AG04450 (cell line): ENCODE measurements around the gene PRSS57. TPM values are rescaled to one million over a fixed set of nuclear protein-coding genes. Genes with fewer than 3 reads are reported as not detected.
"Not testable (repeated sequence)": the region's sequence is repeated elsewhere in the genome, so short reads cannot be mapped to it uniquely, and the experiment has no call there.

ENCODE experiments used
- CTCF ChIA-PET: fragments of 300-600, 350-600 bp; formaldehyde crosslinking; extraction: SDS; loops from one replicate; lab custom pipeline; 2022; ENCODE audit warnings: antibody characterized with exemption, inconsistent platforms; lab: Charles Lee
- POLR2A ChIA-PET: fragments of 350-600 bp; formaldehyde crosslinking; extraction: SDS; loops from one replicate; lab custom pipeline; 2021; ENCODE audit warnings: antibody characterized with exemption, inconsistent platforms; lab: Yijun Ruan, JAX
- DNase-seq: peaks from one replicate; pipeline ENCODE4 v3.0.0-alpha.2; 2011; ENCODE audit warnings: low read depth, low spot score
- H3K27ac ChIP-seq: one replicate; pipeline ENCODE4 v1.5.1; 2012; ENCODE audit warnings: low read depth, low read length, control low read depth
- H3K27me3 ChIP-seq: one replicate; pipeline ENCODE4 v1.6.0; 2012; ENCODE audit warnings: low read length; ENCODE audit not compliant: control insufficient read depth, insufficient read depth
- H3K4me3 ChIP-seq: 2 replicates; pipeline ENCODE4 v1.5.1; 2011; ENCODE audit warnings: mild to moderate bottlenecking, low read depth, low read length, control low read depth
- H3K9me3 ChIP-seq: 2 replicates; pipeline ENCODE4 v1.5.1; 2012; ENCODE audit warnings: low read length; ENCODE audit not compliant: control insufficient read depth, insufficient read depth
- CTCF ChIP-seq: IDR thresholded peaks from 2 replicates; pipeline ENCODE4 v1.5.1; 2011; ENCODE audit warnings: low read depth, low read length, control low read depth, inconsistent platforms
- polyA plus RNA-seq: library from polyadenylated mRNA; depleted of rRNA; stranded (reverse); fragments of >200 nt; gene quantifications from 2 replicates; pipeline ENCODE4 v1.2.3, GENCODE V29; 2011

Gene PRSS57
- polyA plus RNA-seq, 1 experiment, result not detected

- H3K27me3 ChIP-seq, result peaks cover 6% of the 10 kb centered on the region
- no peak overlapping the region for H3K27ac ChIP-seq
- peaks cover 15% of the 10 kb centered on the region for H3K9me3 ChIP-seq
- no peak for DNase-seq
- ChIA-PET CTCF (interaction anchor here (0.6 kb wide), 1 partner anchor 24 kb away, joined by 4 read pairs; no protein-coding TSS in a partner anchor), POLR2A (no interaction called here)
- TF ChIP-seq CTCF, result no peak
- H3K4me3 ChIP-seq, result no peak overlapping the region
Observed at GRCh38 chr19:703329-703650, 8.0 kb upstream of the PRSS57 start.

GRCh38 chr19:702847-703246, 7.6 kb upstream of the PRSS57 start:
- CTCF ChIA-PET, H3K27ac ChIP-seq, DNase-seq, H3K4me3 ChIP-seq, H3K27me3 ChIP-seq, POLR2A ChIA-PET: not testable (repeated sequence)
- peaks cover 10% of the 10 kb centered on the region for H3K9me3 ChIP-seq

GRCh38 chr19:699885-700284, 4.6 kb upstream of the PRSS57 start:
- ChIA-PET POLR2A (interaction anchor here (0.6 kb wide), 1 partner anchor 148 kb away, joined by 3 read pairs; no protein-coding TSS in a partner anchor), CTCF (interaction anchor here (1.0 kb wide), 1 partner anchor 8 kb away, joined by 3 read pairs; no protein-coding TSS in a partner anchor)
- not testable (repeated sequence) for H3K4me3 ChIP-seq, H3K27ac ChIP-seq, H3K9me3 ChIP-seq, DNase-seq, H3K27me3 ChIP-seq

- POLR2A ChIA-PET, H3K27me3 ChIP-seq, H3K9me3 ChIP-seq, H3K4me3 ChIP-seq, CTCF ChIA-PET, H3K27ac ChIP-seq, DNase-seq: not testable (repeated sequence)
Observed at GRCh38 chr19:698529-698928, 3.3 kb upstream of the PRSS57 start.

GRCh38 chr19:694481-695351, 536 bp downstream of the PRSS57 start:
- ChIA-PET CTCF (no interaction called here), POLR2A (no interaction called here)
- TF ChIP-seq CTCF, result no peak
- DNase-seq, result no peak
- peaks cover 5% of the 10 kb centered on the region for H3K27me3 ChIP-seq
- no peak overlapping the region for H3K27ac ChIP-seq
- H3K9me3 ChIP-seq, result no peaks in the 10 kb centered on the region; the same call in 1 of the 2 replicates
- no peak overlapping the region for H3K4me3 ChIP-seq

- Histone ChIP-seq H3K4me3 (no peak overlapping the region), H3K27me3 (peaks cover under 1% of the 10 kb centered on the region), H3K27ac (no peak overlapping the region), H3K9me3 (peaks cover 10% of the 10 kb centered on the region; the same call in 1 of the 2 replicates)
- TF ChIP-seq CTCF, result no peak
- DNase-seq, result no peak
- POLR2A ChIA-PET, result interaction anchor here (0.6 kb wide), 1 partner anchor 10 kb away, joined by 4 read pairs; no protein-coding TSS in a partner anchor
- CTCF ChIA-PET, result no interaction called here
Observed at GRCh38 chr19:690203-690602, 5.0 kb downstream of the PRSS57 start.
